Activated CD4-positive, alpha-beta memory T cell treated with anti-CD3 and anti-CD28 coated beads for 36 hours (primary cell): Measurements from ENCODE around the gene SLC25A3. TPM values are rescaled to one million over a fixed set of nuclear protein-coding genes. Genes with fewer than 3 reads are reported as not detected.
"Not testable (repeated sequence)": the region's sequence is repeated elsewhere in the genome, so short reads cannot be mapped to it uniquely, and the experiment has no call there.

ENCODE experiments used
- CTCF ChIA-PET: fragments of 350-600 bp; sonication (Branson Sonifier 250); formaldehyde crosslinking; loops from one replicate; lab custom pipeline; 2021; ENCODE audit warnings: antibody characterized with exemption, inconsistent platforms; lab: Charles Lee
- POLR2A ChIA-PET: fragments of 350-600 bp; sonication (Branson Sonifier 250); formaldehyde crosslinking; loops from one replicate; lab custom pipeline; 2021; ENCODE audit warnings: antibody characterized with exemption; lab: Charles Lee
- DNase-seq: peaks from one replicate; pipeline ENCODE4 v3.0.0-alpha.2; 2020
- H3K27ac Mint-ChIP-seq: one replicate; pipeline ENCODE4 v1.8.0; 2021; ENCODE audit warnings: mixed read lengths
- H3K27me3 Mint-ChIP-seq: one replicate; pipeline ENCODE4 v1.8.0; 2021; ENCODE audit warnings: mixed read lengths
- H3K36me3 Mint-ChIP-seq: one replicate; pipeline ENCODE4 v1.8.0; 2021; ENCODE audit warnings: mixed read lengths
- H3K4me1 Mint-ChIP-seq: one replicate; pipeline ENCODE4 v1.8.0; 2021; ENCODE audit warnings: low read depth, mixed read lengths
- H3K4me3 Mint-ChIP-seq: one replicate; pipeline ENCODE4 v1.8.0; 2021; ENCODE audit warnings: mild to moderate bottlenecking, mixed read lengths
- H3K9me3 Mint-ChIP-seq: one replicate; pipeline ENCODE4 v1.8.0; 2021; ENCODE audit warnings: mixed read lengths
- intact Hi-C: fragments of 100-400 bp; cut with micrococcal nuclease; formaldehyde crosslinking; loops from one replicate; pipeline ENCODE4 v1.15.1; 2023
- total RNA-seq, 2 experiments: library from RNA; stranded (reverse); gene quantifications; one replicate each; pipeline ENCODE4 v1.2.3, GENCODE V29; 2021

SLC25A3 gene
- total RNA-seq, 2 experiments from 2014 or later: 584 to 620 TPM

GRCh38 chr12:98595243-98595988, 1.9 kb downstream of the SLC25A3 start:
- Mint-ChIP-seq H3K4me1 (peaks cover 29% of the 10 kb centered on the region), H3K9me3 (no peaks in the 10 kb centered on the region), H3K27ac (peak overlapping the region; percentile 97), H3K27me3 (no peaks in the 10 kb centered on the region), H3K4me3 (peak overlapping the region; percentile 91), H3K36me3 (peaks cover 44% of the 10 kb centered on the region)
- peak; percentile 54 for DNase-seq
- CTCF ChIA-PET: interaction anchor here (0.6 to 5.1 kb wide), 6 partner anchors 10 to 384 kb away, joined by 4 to 42 read pairs (median 6); no protein-coding TSS in a partner anchor
- POLR2A ChIA-PET: interaction anchor here (0.6 to 5.5 kb wide), 10 partner anchors 20 to 146 kb away, joined by 3 to 40 read pairs (median 4); partner anchors contain the start of genes APAF1, IKBIP and TMPO
- intact Hi-C loops: loop anchor here (1.0 to 2.0 kb wide), 2 partner anchors 146 to 1543 kb away; no protein-coding TSS in a partner anchor

- H3K4me3 Mint-ChIP-seq, H3K27me3 Mint-ChIP-seq, DNase-seq, CTCF ChIA-PET, intact Hi-C loops, H3K9me3 Mint-ChIP-seq, H3K27ac Mint-ChIP-seq: not testable (repeated sequence)
- peaks cover 33% of the 10 kb centered on the region for H3K4me1 Mint-ChIP-seq
- POLR2A ChIA-PET: interaction anchor here (5.5 kb wide), 1 partner anchor 47 kb away, joined by 40 read pairs; the partner anchor contains the start of genes APAF1 and IKBIP
- H3K36me3 Mint-ChIP-seq: peaks cover 54% of the 10 kb centered on the region
Observed at GRCh38 chr12:98597313-98597712, 3.8 kb downstream of the SLC25A3 start.

- H3K27me3 Mint-ChIP-seq: no peaks in the 10 kb centered on the region
- no peak overlapping the region for H3K27ac Mint-ChIP-seq
- intact Hi-C loops: no loop called here
- DNase-seq: no peak
- CTCF ChIA-PET: interaction anchor here (1.5 to 2.9 kb wide), 2 partner anchors 35 to 69 kb away, joined by 10 to 12 read pairs; no protein-coding TSS in a partner anchor
- peaks cover 39% of the 10 kb centered on the region for H3K36me3 Mint-ChIP-seq
- no peaks in the 10 kb centered on the region for H3K9me3 Mint-ChIP-seq
- H3K4me3 Mint-ChIP-seq: no peak overlapping the region
- POLR2A ChIA-PET: interaction anchor here (0.6 kb wide), 1 partner anchor 154 kb away, joined by 3 read pairs; no protein-coding TSS in a partner anchor
- H3K4me1 Mint-ChIP-seq: peaks cover 10% of the 10 kb centered on the region
Observed at GRCh38 chr12:98601924-98602323, 8.4 kb downstream of the SLC25A3 start.

- Mint-ChIP-seq H3K9me3 (no peaks in the 10 kb centered on the region), H3K4me3 (no peak overlapping the region), H3K4me1 (peaks cover 2% of the 10 kb centered on the region), H3K27ac (no peak overlapping the region), H3K36me3 (peaks cover 11% of the 10 kb centered on the region), H3K27me3 (no peaks in the 10 kb centered on the region)
- DNase-seq: no peak
- POLR2A ChIA-PET: no interaction called here
- intact Hi-C loops: no loop called here
- CTCF ChIA-PET: interaction anchor here (0.9 to 2.2 kb wide), 3 partner anchors 12 to 40 kb away, joined by 3 to 5 read pairs (median 3); no protein-coding TSS in a partner anchor
Observed at GRCh38 chr12:98606359-98606988, 13.0 kb downstream of the SLC25A3 start.

- ChIA-PET POLR2A (no interaction called here), CTCF (no interaction called here)
- H3K9me3 Mint-ChIP-seq: no peaks in the 10 kb centered on the region
- peaks cover 5% of the 10 kb centered on the region for H3K4me1 Mint-ChIP-seq
- peaks cover 1% of the 10 kb centered on the region for H3K36me3 Mint-ChIP-seq
- H3K4me3 Mint-ChIP-seq: no peak overlapping the region
- intact Hi-C loops: no loop called here
- no peaks in the 10 kb centered on the region for H3K27me3 Mint-ChIP-seq
- DNase-seq: no peak
- no peak overlapping the region for H3K27ac Mint-ChIP-seq
Observed at GRCh38 chr12:98610596-98610995, 17.1 kb downstream of the SLC25A3 start.

- Mint-ChIP-seq H3K4me3 (no peak overlapping the region), H3K36me3 (peaks cover 1% of the 10 kb centered on the region), H3K27me3 (no peaks in the 10 kb centered on the region), H3K9me3 (no peaks in the 10 kb centered on the region), H3K4me1 (peaks cover 4% of the 10 kb centered on the region), H3K27ac (no peak overlapping the region)
- intact Hi-C loops: no loop called here
- ChIA-PET CTCF (interaction anchor here (0.6 kb wide), 1 partner anchor 652 kb away, joined by 3 read pairs; no protein-coding TSS in a partner anchor), POLR2A (no interaction called here)
- DNase-seq: no peak
Observed at GRCh38 chr12:98612696-98613334, 19.3 kb downstream of the SLC25A3 start.

GRCh38 chr12:98618952-98619351, 25.5 kb downstream of the SLC25A3 start:
- Mint-ChIP-seq H3K36me3 (no peaks in the 10 kb centered on the region), H3K27me3 (no peaks in the 10 kb centered on the region), H3K27ac (no peak overlapping the region), H3K9me3 (no peaks in the 10 kb centered on the region), H3K4me3 (no peak overlapping the region), H3K4me1 (no peaks in the 10 kb centered on the region)
- POLR2A ChIA-PET: no interaction called here
- DNase-seq: no peak
- intact Hi-C loops: no loop called here
- CTCF ChIA-PET: interaction anchor here (0.9 kb wide), 1 partner anchor 12 kb away, joined by 3 read pairs; no protein-coding TSS in a partner anchor

- POLR2A ChIA-PET: interaction anchor here (1.1 kb wide), 1 partner anchor 14 kb away, joined by 3 read pairs; no protein-coding TSS in a partner anchor
- Mint-ChIP-seq H3K27me3 (no peaks in the 10 kb centered on the region), H3K4me3 (no peak overlapping the region), H3K9me3 (no peaks in the 10 kb centered on the region), H3K27ac (no peak overlapping the region), H3K36me3 (peaks cover 10% of the 10 kb centered on the region), H3K4me1 (peaks cover 12% of the 10 kb centered on the region)
- intact Hi-C loops: no loop called here
- CTCF ChIA-PET: no interaction called here
- DNase-seq: no peak
Observed at GRCh38 chr12:98635657-98636323, 42.3 kb downstream of the SLC25A3 start.

GRCh38 chr12:98637068-98637467, 43.6 kb downstream of the SLC25A3 start:
- H3K27me3 Mint-ChIP-seq: no peaks in the 10 kb centered on the region
- POLR2A ChIA-PET: interaction anchor here (0.6 to 1.1 kb wide), 2 partner anchors 15 to 508 kb away, joined by 3 read pairs; no protein-coding TSS in a partner anchor

GRCh38 chr12:98638009-98638408, 44.5 kb downstream of the SLC25A3 start:
- DNase-seq: no peak
- intact Hi-C loops: no loop called here
- Mint-ChIP-seq H3K4me3 (no peak overlapping the region), H3K4me1 (peaks cover 19% of the 10 kb centered on the region), H3K36me3 (peaks cover 12% of the 10 kb centered on the region), H3K27ac (no peak overlapping the region), H3K9me3 (no peaks in the 10 kb centered on the region), H3K27me3 (no peaks in the 10 kb centered on the region)
- ChIA-PET POLR2A (no interaction called here), CTCF (interaction anchor here (1.6 kb wide), 1 partner anchor 148 kb away, joined by 3 read pairs; no protein-coding TSS in a partner anchor)

More at GRCh38 chr12:98637068-98637467, 43.6 kb downstream of the SLC25A3 start:
- no peak for DNase-seq
- no peak overlapping the region for H3K27ac Mint-ChIP-seq
- no peaks in the 10 kb centered on the region for H3K9me3 Mint-ChIP-seq
- H3K36me3 Mint-ChIP-seq: peaks cover 12% of the 10 kb centered on the region
- H3K4me1 Mint-ChIP-seq: peaks cover 16% of the 10 kb centered on the region
- intact Hi-C loops: no loop called here
- no peak overlapping the region for H3K4me3 Mint-ChIP-seq
- CTCF ChIA-PET: no interaction called here

- Mint-ChIP-seq H3K36me3 (peaks cover 9% of the 10 kb centered on the region), H3K27me3 (no peaks in the 10 kb centered on the region), H3K9me3 (no peaks in the 10 kb centered on the region), H3K4me1 (peaks cover 21% of the 10 kb centered on the region), H3K27ac (no peak overlapping the region), H3K4me3 (no peak overlapping the region)
- intact Hi-C loops: no loop called here
- DNase-seq: no peak
- ChIA-PET CTCF (interaction anchor here (1.7 to 3.2 kb wide), 2 partner anchors 72 to 359 kb away, joined by 3 to 10 read pairs; no protein-coding TSS in a partner anchor), POLR2A (no interaction called here)
Observed at GRCh38 chr12:98639491-98639890, 46.0 kb downstream of the SLC25A3 start.
